Loucy (cell line): ENCODE results near the gene TSSC4.

ENCODE experiments used
- H2AFZ ChIP-seq: fragments of 200-600 bp; sonication (generic); 2 replicates; pipeline ENCODE4 v1.6.0; 2016; ENCODE audit warnings: antibody characterized with exemption, mild to moderate bottlenecking, low read length, moderate library complexity
- H3F3A ChIP-seq: fragments of 200-600 bp; 2 replicates; pipeline ENCODE4 v1.6.0; 2016; ENCODE audit warnings: antibody characterized with exemption, low read depth, mild to moderate bottlenecking
- H3K27me3 ChIP-seq: fragments of 200-600 bp; sonication (generic); 2 replicates; pipeline ENCODE4 v1.6.1; 2014; ENCODE audit warnings: low read length, mild to moderate bottlenecking; ENCODE audit not compliant: insufficient read depth, poor library complexity, severe bottlenecking
- H3K36me3 ChIP-seq: fragments of 200-600 bp; sonication (generic); 2 replicates; pipeline ENCODE4 v1.6.1; 2016; ENCODE audit warnings: low read length; ENCODE audit not compliant: insufficient read depth
- H3K4me1 ChIP-seq: fragments of 200-600 bp; sonication (generic); 2 replicates; pipeline ENCODE4 v1.5.1; 2014; ENCODE audit warnings: low read length, mild to moderate bottlenecking; ENCODE audit not compliant: insufficient read depth, poor library complexity, severe bottlenecking
- H3K4me2 ChIP-seq: fragments of 200-600 bp; sonication (generic); 2 replicates; pipeline ENCODE4 v1.6.0; 2014; ENCODE audit warnings: antibody characterized with exemption, low read length, low read depth, mild to moderate bottlenecking; ENCODE audit not compliant: poor library complexity, severe bottlenecking
- H3K4me3 ChIP-seq: fragments of 200-600 bp; sonication (generic); 2 replicates; pipeline ENCODE4 v1.5.1; 2014; ENCODE audit warnings: low read length, mild to moderate bottlenecking, mixed read lengths; ENCODE audit not compliant: poor library complexity, severe bottlenecking
- H3K79me2 ChIP-seq: fragments of 200-600 bp; sonication (generic); 2 replicates; pipeline ENCODE4 v1.6.1; 2014; ENCODE audit warnings: low read length; ENCODE audit not compliant: insufficient read depth
- H3K9ac ChIP-seq: fragments of 200-600 bp; sonication (generic); 2 replicates; pipeline ENCODE4 v1.6.0; 2014; ENCODE audit warnings: mild to moderate bottlenecking, low read depth, low read length, moderate library complexity; ENCODE audit not compliant: poor library complexity, severe bottlenecking
- H3K9me2 ChIP-seq: fragments of 200-600 bp; sonication (generic); replicated peaks from 2 replicates; pipeline ENCODE4 v1.6.1; 2016; ENCODE audit warnings: low read depth, low read length, mixed read lengths
- H3K9me3 ChIP-seq: fragments of 200-600 bp; sonication (generic); 2 replicates; pipeline ENCODE4 v1.6.1; 2014; ENCODE audit warnings: mild to moderate bottlenecking, antibody characterized with exemption, low read length, low read depth; ENCODE audit not compliant: insufficient read depth
- H4K20me1 ChIP-seq: fragments of 200-600 bp; sonication (generic); 2 replicates; pipeline ENCODE4 v1.6.0; 2014; ENCODE audit warnings: antibody characterized with exemption, low read length, mild to moderate bottlenecking; ENCODE audit not compliant: insufficient read depth, poor library complexity, severe bottlenecking
- CTCF ChIP-seq: fragments of 200-600 bp; sonication (generic); conservative IDR thresholded peaks from 2 replicates; pipeline ENCODE4 v1.5.1; 2014; ENCODE audit warnings: mild to moderate bottlenecking, antibody characterized with exemption, low read length
- EZH2phosphoT487 ChIP-seq: fragments of 200-600 bp; IDR thresholded peaks from 2 replicates; pipeline ENCODE4 v1.6.1; 2018; ENCODE audit warnings: antibody characterized with exemption, mild to moderate bottlenecking, moderate library complexity, borderline replicate concordance

Gene TSSC4

DNA sequence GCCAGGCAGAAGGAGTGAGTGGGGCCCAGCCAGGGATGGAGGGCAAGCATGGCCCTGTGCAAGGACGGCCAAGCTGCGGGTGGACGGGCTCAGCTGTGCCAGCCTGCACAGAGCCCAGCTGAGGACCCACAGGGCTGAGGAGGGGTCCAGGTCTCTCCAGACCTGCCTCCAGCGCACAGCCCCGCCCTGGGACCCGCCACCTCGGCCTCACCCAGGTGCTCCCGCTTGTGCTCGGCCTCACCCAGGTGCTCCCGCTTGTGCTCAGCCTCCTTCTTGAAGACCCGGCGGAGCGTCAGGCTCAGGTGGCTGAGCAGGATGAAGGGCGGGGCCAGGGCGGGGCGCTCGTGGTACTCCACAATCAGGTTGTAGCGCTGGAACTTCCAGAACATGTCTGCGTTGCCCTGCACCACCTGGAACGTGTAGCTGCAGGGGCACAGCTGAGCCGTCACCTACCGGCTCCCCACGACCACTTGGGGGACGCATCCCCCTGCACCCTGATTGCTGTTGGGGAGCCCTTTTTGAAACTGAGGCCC, 6.4 kb downstream of the TSSC4 start:
- no peaks in the 10 kb centered on the region for H3F3A ChIP-seq
- H4K20me1 ChIP-seq = peaks cover under 1% of the 10 kb centered on the region
- H3K9ac ChIP-seq = no peak overlapping the region
- H3K9me2 ChIP-seq = no peaks in the 10 kb centered on the region
- TF ChIP-seq EZH2phosphoT487 = no peak
- TF ChIP-seq CTCF = no peak
- H3K79me2 ChIP-seq = peaks cover 14% of the 10 kb centered on the region
- no peak overlapping the region for H2AFZ ChIP-seq
- peaks cover 8% of the 10 kb centered on the region; the same call in 1 of the 2 replicates for H3K36me3 ChIP-seq
- H3K4me2 ChIP-seq = no peak overlapping the region
- H3K27me3 ChIP-seq = no peaks in the 10 kb centered on the region
- peaks cover 4% of the 10 kb centered on the region for H3K4me1 ChIP-seq
- no peaks in the 10 kb centered on the region for H3K9me3 ChIP-seq
- H3K4me3 ChIP-seq = no peak overlapping the region

DNA sequence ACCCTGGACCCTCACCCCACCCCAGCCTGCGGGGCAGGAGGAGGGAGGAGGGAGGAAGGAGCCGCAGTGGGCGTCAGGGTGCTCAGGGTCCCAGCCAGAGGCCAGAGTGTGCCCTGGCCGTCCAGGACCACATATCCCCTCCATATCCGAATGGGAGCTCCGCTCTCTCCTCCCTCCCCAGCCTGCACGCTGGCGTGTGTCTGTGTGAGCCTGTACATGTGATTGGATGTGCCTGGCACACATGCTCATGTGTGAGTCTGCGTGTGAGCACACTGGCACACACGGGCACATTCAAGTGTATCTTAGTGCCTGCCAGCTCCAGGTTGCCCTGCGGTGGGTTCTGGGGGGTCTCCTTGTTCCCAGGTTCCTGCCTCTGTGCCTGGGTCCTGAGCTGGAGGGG, 8.1 kb downstream of the TSSC4 start:
- H3K9me3 ChIP-seq = no peaks in the 10 kb centered on the region
- no peaks in the 10 kb centered on the region for H3F3A ChIP-seq
- no peaks in the 10 kb centered on the region for H3K4me1 ChIP-seq
- H3K36me3 ChIP-seq = peaks cover under 1% of the 10 kb centered on the region; the same call in 1 of the 2 replicates
- H4K20me1 ChIP-seq = no peaks in the 10 kb centered on the region
- H2AFZ ChIP-seq = no peak overlapping the region
- H3K4me2 ChIP-seq = no peak overlapping the region
- no peaks in the 10 kb centered on the region for H3K79me2 ChIP-seq
- no peaks in the 10 kb centered on the region for H3K9me2 ChIP-seq
- TF ChIP-seq EZH2phosphoT487 = no peak
- no peak for TF ChIP-seq CTCF
- H3K27me3 ChIP-seq = no peaks in the 10 kb centered on the region
- H3K9ac ChIP-seq = no peak overlapping the region
- H3K4me3 ChIP-seq = no peak overlapping the region

GRCh38 chr11:2409126-2409525, 8.6 kb downstream of the TSSC4 start:
- no peak for TF ChIP-seq CTCF
- no peak for TF ChIP-seq EZH2phosphoT487
- H3K36me3 ChIP-seq = no peaks in the 10 kb centered on the region
- H4K20me1 ChIP-seq = no peaks in the 10 kb centered on the region
- H3K9ac ChIP-seq = no peak overlapping the region
- no peaks in the 10 kb centered on the region for H3K27me3 ChIP-seq
- no peak overlapping the region for H3K4me3 ChIP-seq
- no peaks in the 10 kb centered on the region for H3K4me1 ChIP-seq
- no peak overlapping the region for H2AFZ ChIP-seq
- H3K4me2 ChIP-seq = no peak overlapping the region
- H3F3A ChIP-seq = no peaks in the 10 kb centered on the region
- no peaks in the 10 kb centered on the region for H3K79me2 ChIP-seq
- H3K9me2 ChIP-seq = no peaks in the 10 kb centered on the region
- no peaks in the 10 kb centered on the region for H3K9me3 ChIP-seq
